Smooth muscle cell (in vitro differentiated cells): Measurements from ENCODE around the gene LCAT. TPM values are rescaled to one million over a fixed set of nuclear protein-coding genes. Genes with fewer than 3 reads are reported as not detected.

ENCODE experiments used
- DNase-seq: peaks from one replicate; lab custom pipeline; 2025; ENCODE audit not compliant: unreplicated experiment; lab: John Stamatoyannopoulos, UW
- H2AFZ ChIP-seq: fragments of 200-600 bp; sonication (generic); 2 replicates; pipeline ENCODE4 v1.6.0; 2016; ENCODE audit warnings: antibody characterized with exemption, low read depth, mild to moderate bottlenecking
- H3F3A ChIP-seq: fragments of 200-600 bp; sonication (generic); 2 replicates; pipeline ENCODE4 v1.6.0; 2017; ENCODE audit warnings: antibody characterized with exemption, low read depth
- H3K27ac ChIP-seq: fragments of 200-600 bp; sonication (generic); 2 replicates; pipeline ENCODE4 v1.5.1; 2016; ENCODE audit warnings: low read depth, mild to moderate bottlenecking
- H3K27me3 ChIP-seq: fragments of 200-600 bp; sonication (generic); 2 replicates; pipeline ENCODE4 v1.6.1; 2016; ENCODE audit warnings: low read depth, mild to moderate bottlenecking
- H3K36me3 ChIP-seq: fragments of 200-600 bp; sonication (generic); 2 replicates; pipeline ENCODE4 v1.5.1; 2016; ENCODE audit warnings: low read depth
- H3K4me1 ChIP-seq: fragments of 200-600 bp; sonication (generic); 2 replicates; pipeline ENCODE4 v1.5.1; 2016; ENCODE audit warnings: low read depth
- H3K4me2 ChIP-seq: fragments of 200-600 bp; sonication (generic); 2 replicates; pipeline ENCODE4 v1.6.0; 2016; ENCODE audit warnings: mild to moderate bottlenecking
- H3K4me3 ChIP-seq: fragments of 200-600 bp; sonication (generic); 2 replicates; pipeline ENCODE4 v1.5.1; 2016; ENCODE audit warnings: mild to moderate bottlenecking
- H3K79me2 ChIP-seq: fragments of 200-600 bp; sonication (generic); 2 replicates; pipeline ENCODE4 v1.6.0; 2016; ENCODE audit warnings: low read depth, mild to moderate bottlenecking
- H3K9ac ChIP-seq: fragments of 200-600 bp; sonication (generic); 2 replicates; pipeline ENCODE4 v1.6.0; 2016; ENCODE audit warnings: low read depth
- H3K9me3 ChIP-seq: fragments of 200-600 bp; sonication (generic); replicated peaks from 2 replicates; pipeline ENCODE4 v1.5.1; 2016; ENCODE audit warnings: low read depth
- H4K20me1 ChIP-seq: fragments of 200-600 bp; sonication (generic); 2 replicates; pipeline ENCODE4 v1.6.0; 2016; ENCODE audit warnings: low read depth
- WGBS: methylation state at CpG from one replicate; pipeline ENCODE4 v1.1.7; 2016; ENCODE audit warnings: low lambda C conversion rate; 5-methylcytosine and 5-hydroxymethylcytosine counted together
- polyA plus RNA-seq: library from polyadenylated mRNA; unstranded; fragments of >200 nt; fragmentation: Nextera tagmentation; extraction: Ambion mirVana; gene quantifications from 2 replicates; pipeline ENCODE4 v1.2.1, GENCODE V29; 2016
- total RNA-seq: library from RNA; depleted of rRNA; stranded (reverse); fragments of >200 nt; gene quantifications from 2 replicates; pipeline ENCODE4 v1.2.3, GENCODE V29; 2014
- TF ChIP-seq, protein P1 (sequence below): fragments of 200-600 bp; sonication (generic); IDR thresholded peaks from 2 replicates; pipeline ENCODE4 v1.5.1; 2017; ENCODE audit warnings: borderline replicate concordance, mild to moderate bottlenecking, antibody characterized with exemption; ENCODE audit not compliant: insufficient read depth, poor library complexity, severe bottlenecking

The LCAT gene
- total and polyA plus RNA-seq, 2 experiments from 2014 or later: 14.3 to 34.6 TPM

DNA sequence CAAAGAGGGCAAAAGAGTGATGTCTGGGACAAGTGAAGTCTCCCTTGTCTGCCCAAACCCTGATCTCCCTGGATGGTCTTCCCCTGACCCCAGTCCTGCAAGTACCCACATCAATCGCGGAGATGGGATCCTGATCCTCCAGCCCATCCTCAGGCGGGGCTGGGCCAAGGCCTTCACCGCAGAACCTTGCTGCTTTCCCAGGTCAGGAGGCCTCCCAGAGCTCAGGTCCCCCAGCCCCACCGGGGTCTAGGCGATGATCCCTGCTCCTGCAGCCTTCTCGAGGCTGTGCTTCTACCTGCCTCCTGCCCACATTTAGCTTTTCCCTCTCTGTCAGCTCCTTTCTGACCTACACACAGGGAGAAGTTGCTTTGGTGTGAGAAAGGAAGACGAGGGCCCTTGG, 18.2 kb upstream of the LCAT start:
- Histone ChIP-seq H3K79me2 (peaks cover 71% of the 10 kb centered on the region), H4K20me1 (peaks cover 100% of the 10 kb centered on the region), H3K4me1 (peaks cover 17% of the 10 kb centered on the region), H3K4me3 (no peak overlapping the region), H3K36me3 (no peaks in the 10 kb centered on the region), H2AFZ (no peak overlapping the region), H3K9ac (no peak overlapping the region), H3K27ac (no peak overlapping the region), H3F3A (no peaks in the 10 kb centered on the region), H3K9me3 (no peaks in the 10 kb centered on the region), H3K4me2 (no peak overlapping the region), H3K27me3 (no peaks in the 10 kb centered on the region)
- TF ChIP-seq, protein P1, sequence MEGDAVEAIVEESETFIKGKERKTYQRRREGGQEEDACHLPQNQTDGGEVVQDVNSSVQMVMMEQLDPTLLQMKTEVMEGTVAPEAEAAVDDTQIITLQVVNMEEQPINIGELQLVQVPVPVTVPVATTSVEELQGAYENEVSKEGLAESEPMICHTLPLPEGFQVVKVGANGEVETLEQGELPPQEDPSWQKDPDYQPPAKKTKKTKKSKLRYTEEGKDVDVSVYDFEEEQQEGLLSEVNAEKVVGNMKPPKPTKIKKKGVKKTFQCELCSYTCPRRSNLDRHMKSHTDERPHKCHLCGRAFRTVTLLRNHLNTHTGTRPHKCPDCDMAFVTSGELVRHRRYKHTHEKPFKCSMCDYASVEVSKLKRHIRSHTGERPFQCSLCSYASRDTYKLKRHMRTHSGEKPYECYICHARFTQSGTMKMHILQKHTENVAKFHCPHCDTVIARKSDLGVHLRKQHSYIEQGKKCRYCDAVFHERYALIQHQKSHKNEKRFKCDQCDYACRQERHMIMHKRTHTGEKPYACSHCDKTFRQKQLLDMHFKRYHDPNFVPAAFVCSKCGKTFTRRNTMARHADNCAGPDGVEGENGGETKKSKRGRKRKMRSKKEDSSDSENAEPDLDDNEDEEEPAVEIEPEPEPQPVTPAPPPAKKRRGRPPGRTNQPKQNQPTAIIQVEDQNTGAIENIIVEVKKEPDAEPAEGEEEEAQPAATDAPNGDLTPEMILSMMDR: no peak
- no peak for DNase-seq
- 98% methylated on average over 8 of the region's 8 CpGs for WGBS

DNA sequence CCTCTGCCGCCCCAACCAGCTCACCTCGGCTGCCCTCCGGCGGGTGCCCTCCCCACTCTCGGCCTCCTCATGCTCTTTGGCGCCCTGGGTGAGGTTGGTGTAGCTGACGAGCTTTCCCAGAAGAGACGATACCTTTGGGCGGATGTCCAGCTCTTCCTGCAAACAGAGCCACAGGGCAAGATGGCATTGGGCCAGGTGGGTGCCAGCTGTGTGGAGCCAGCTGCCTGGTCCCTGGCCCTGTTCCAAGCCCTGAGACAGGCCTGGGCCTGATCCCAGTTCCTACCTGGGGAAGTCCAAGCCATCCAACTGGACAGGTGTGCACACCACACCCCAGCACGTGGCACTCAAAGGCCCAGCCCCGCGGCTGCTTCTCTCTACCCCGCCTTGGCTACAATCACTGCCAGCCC, 17.6 kb upstream of the LCAT start:
- DNase-seq: no peak
- Histone ChIP-seq H3K9ac (no peak overlapping the region), H3K4me2 (no peak overlapping the region), H3K9me3 (no peaks in the 10 kb centered on the region), H3K27me3 (no peaks in the 10 kb centered on the region), H4K20me1 (peaks cover 100% of the 10 kb centered on the region), H3F3A (no peaks in the 10 kb centered on the region), H3K36me3 (no peaks in the 10 kb centered on the region), H3K27ac (no peak overlapping the region), H3K4me3 (no peak overlapping the region), H2AFZ (no peak overlapping the region), H3K79me2 (peaks cover 66% of the 10 kb centered on the region), H3K4me1 (peaks cover 11% of the 10 kb centered on the region)
- 96% methylated on average over 13 of the region's 13 CpGs for WGBS
- TF ChIP-seq, protein P1: no peak

- H2AFZ ChIP-seq: no peak overlapping the region
- no peak overlapping the region for H3K9ac ChIP-seq
- H3K36me3 ChIP-seq: no peaks in the 10 kb centered on the region
- H3K4me1 ChIP-seq: no peaks in the 10 kb centered on the region
- WGBS: 58% methylated on average over 11 of the region's 11 CpGs
- no peaks in the 10 kb centered on the region for H3K9me3 ChIP-seq
- no peaks in the 10 kb centered on the region for H3K27me3 ChIP-seq
- peaks cover 100% of the 10 kb centered on the region for H4K20me1 ChIP-seq
- H3K27ac ChIP-seq: peak overlapping the region; percentile 52
- no peaks in the 10 kb centered on the region for H3F3A ChIP-seq
- no peak overlapping the region for H3K4me3 ChIP-seq
- H3K79me2 ChIP-seq: peaks cover 52% of the 10 kb centered on the region
- TF ChIP-seq, protein P1: no peak
- DNase-seq: no peak
- H3K4me2 ChIP-seq: peak overlapping the region; percentile 47
Measured at GRCh38 chr16:67959536-67960329, 15.8 kb upstream of the LCAT start.

- H3K27ac ChIP-seq: no peak overlapping the region
- no peaks in the 10 kb centered on the region for H3F3A ChIP-seq
Measured at GRCh38 chr16:67957622-67958021, 13.7 kb upstream of the LCAT start.

More at GRCh38 chr16:67957622-67958021, 13.7 kb upstream of the LCAT start:
- Histone ChIP-seq H3K36me3 (no peaks in the 10 kb centered on the region), H4K20me1 (peaks cover 100% of the 10 kb centered on the region), H3K4me2 (no peak overlapping the region), H3K9me3 (no peaks in the 10 kb centered on the region), H3K27me3 (no peaks in the 10 kb centered on the region), H2AFZ (no peak overlapping the region), H3K79me2 (peaks cover 36% of the 10 kb centered on the region), H3K4me1 (no peaks in the 10 kb centered on the region), H3K4me3 (no peak overlapping the region), H3K9ac (no peak overlapping the region)
- 98% methylated on average over 9 of the region's 9 CpGs for WGBS
- TF ChIP-seq, protein P1: no peak
- no peak for DNase-seq
